DND-41 (cell line): ENCODE results near the gene KCNJ16.

Experiments
- CTCF ChIP-seq: IDR thresholded peaks from 2 replicates; pipeline ENCODE4 v1.5.1; 2012; ENCODE audit warnings: borderline replicate concordance, low read length, moderate library complexity, mild to moderate bottlenecking; ENCODE audit not compliant: poor library complexity, severe bottlenecking; ENCODE audit errors: extremely low read depth
- EZH2 ChIP-seq: IDR thresholded peaks from 3 replicates; pipeline ENCODE4 v1.6.1; 2012; ENCODE audit warnings: borderline replicate concordance, low read depth, mild to moderate bottlenecking, moderate library complexity, low read length, inconsistent platforms; ENCODE audit not compliant: severe bottlenecking

GRCh38 chr17:70031341-70031740 is 43.7 kb upstream of the KCNJ16 start:
- TF ChIP-seq EZH2 (no peak), CTCF (no peak)
